PFSK-1 (cell line): ENCODE results near the gene TSKU.

Experiments
- POLR2AphosphoS5 ChIP-seq: IDR thresholded peaks from 2 replicates; pipeline ENCODE4 v1.6.1; 2012; ENCODE audit warnings: low read depth, mild to moderate bottlenecking, control low read depth, low read length, moderate library complexity
- SIN3A ChIP-seq: IDR thresholded peaks from 2 replicates; pipeline ENCODE4 v1.6.1; 2012; ENCODE audit warnings: mild to moderate bottlenecking, low read length, moderate library complexity, borderline replicate concordance; ENCODE audit not compliant: insufficient read depth
- TAF1 ChIP-seq: IDR thresholded peaks from 2 replicates; pipeline ENCODE4 v1.6.1; 2012; ENCODE audit warnings: low read length, control low read depth, borderline replicate concordance; ENCODE audit not compliant: insufficient read depth

DNA sequence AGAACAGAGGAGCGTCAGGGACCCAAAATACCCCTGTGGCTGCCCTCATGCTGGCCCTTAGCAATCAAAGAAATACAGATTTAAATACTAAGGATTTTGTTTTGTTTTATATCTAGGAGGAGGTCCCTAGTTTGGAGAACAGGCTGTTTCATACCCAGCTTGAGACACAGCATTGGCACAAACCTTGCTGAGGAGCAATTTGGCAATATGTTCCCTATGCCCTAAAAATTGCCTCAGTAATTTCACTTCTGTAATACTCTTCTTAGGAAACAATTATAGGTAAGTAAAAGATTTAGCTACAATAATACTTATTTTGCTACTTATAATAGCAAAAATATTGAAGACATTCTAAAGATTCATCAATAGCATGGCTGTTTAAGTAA lies 37.0 kb downstream of the TSKU start:
- TF ChIP-seq POLR2AphosphoS5 (no peak), SIN3A (no peak), TAF1 (no peak)
